ENCODE data around the gene TRAF3.

DNA sequence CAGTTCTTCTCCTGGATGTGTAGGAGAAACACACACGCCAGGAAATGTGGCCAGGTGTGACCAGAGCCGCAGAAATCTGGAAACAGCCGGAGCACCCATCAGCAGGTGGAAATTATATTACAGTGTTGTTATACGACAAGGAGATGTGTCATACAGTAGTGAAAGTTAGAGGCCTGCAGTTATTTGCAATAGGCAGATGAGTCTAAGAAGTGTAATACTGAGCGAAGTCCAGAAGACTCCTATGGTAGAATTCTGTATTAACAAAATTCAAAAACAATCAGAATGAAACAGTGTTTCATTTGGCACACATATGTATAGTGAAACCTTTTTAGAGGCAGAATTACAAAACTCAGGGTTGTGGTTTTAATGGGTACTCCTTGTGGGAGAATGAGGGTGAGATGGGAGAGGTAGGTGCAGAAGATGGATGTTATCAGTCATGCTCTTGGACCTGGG, 105.9 kb downstream of the TRAF3 start:
- TF ChIP-seq ISL1 (CRISPR knock-in tag; IDR thresholded peaks at IDR 0.05) (no peak), TCF4 (CRISPR knock-in tag; IDR thresholded peaks at IDR 0.05; ENCODE audit: borderline replicate concordance) (no peak), ARNTL (CRISPR knock-in tag; IDR thresholded peaks at IDR 0.05; ENCODE audit: borderline replicate concordance, low read depth) (no peak), PATZ1 (CRISPR knock-in tag; IDR thresholded peaks at IDR 0.05; ENCODE audit: borderline replicate concordance) (no peak), CREB5 (CRISPR knock-in tag; IDR thresholded peaks at IDR 0.05; ENCODE audit: low read depth) (no peak), ZFP30 (CRISPR knock-in tag; IDR thresholded peaks at IDR 0.05) (no peak), TOX (CRISPR knock-in tag; IDR thresholded peaks at IDR 0.05; ENCODE audit: borderline replicate concordance) (no peak), OSR1 (CRISPR knock-in tag; IDR thresholded peaks at IDR 0.05) (no peak), RARB (CRISPR knock-in tag; IDR thresholded peaks at IDR 0.05) (no peak), ZNF8 (CRISPR knock-in tag; IDR thresholded peaks at IDR 0.05) (no peak)

All from SK-N-SH treated with all-trans-retinoic acid at 6 μM for 48 hours (cell line).